ENCODE data around the gene MARCOL.

The MARCOL gene

DNA sequence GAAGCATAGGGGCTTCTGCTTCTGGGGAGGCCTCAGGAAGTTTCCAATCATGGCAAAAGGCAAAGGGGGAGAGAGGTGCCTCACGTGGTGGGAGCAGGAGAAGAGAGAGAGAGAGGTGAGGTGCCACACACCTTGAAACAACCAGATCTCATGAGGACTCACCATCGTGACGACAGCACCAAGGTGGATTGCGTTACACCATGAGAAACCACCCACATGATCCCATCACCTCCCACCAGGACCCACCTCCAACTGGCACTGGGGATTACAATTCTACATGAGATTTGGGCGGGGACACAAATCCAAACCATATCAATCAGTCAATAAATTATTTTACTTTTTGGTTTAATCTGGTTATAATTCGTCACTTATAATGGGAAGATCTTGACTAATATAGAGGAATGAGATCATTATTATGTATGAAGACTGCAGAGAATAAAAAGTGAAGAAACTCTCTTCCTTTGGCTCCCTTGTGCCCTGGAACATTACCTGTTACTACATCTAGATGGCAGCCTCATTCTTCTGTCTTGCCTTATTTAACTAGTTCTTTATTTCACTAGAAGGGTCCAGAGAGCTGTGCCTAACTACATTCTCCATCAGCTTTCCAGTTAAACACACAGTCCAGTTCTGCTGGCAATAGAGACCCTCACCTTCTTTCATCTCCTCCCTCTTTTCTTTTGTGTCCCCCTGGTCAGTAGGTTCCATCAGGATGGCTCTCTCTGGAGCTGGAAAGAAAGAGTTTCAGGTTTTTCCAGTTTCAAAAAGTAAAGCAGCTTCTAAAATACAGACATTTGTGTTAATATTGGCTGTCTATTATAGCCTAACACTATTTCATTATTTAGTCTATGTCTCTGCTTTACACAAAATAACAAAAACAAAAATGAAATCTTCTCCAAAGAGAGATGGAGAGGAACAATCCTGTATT is 52.2 kb downstream of the MARCOL start:
- Histone ChIP-seq H3K4me1 (ENCODE audit: control insufficient read depth, low read length) (no peaks in the 10 kb centered on the region), H3K4me3 (ENCODE audit: low read length) (no peak overlapping the region), H3K27me3 (ENCODE audit: control insufficient read depth, low read length) (peaks cover 5% of the 10 kb centered on the region; the same call in 1 of the 2 replicates), H3K9me3 (ENCODE audit: control insufficient read depth, insufficient read depth, low read length) (no peaks in the 10 kb centered on the region), H4K20me1 (ENCODE audit: control insufficient read depth, insufficient read depth, low read depth, low read length) (no peaks in the 10 kb centered on the region), H3K4me2 (ENCODE audit: low read length) (no peak overlapping the region), H3K9me2 (replicated peaks; ENCODE audit: control insufficient read depth, low read length) (no peaks in the 10 kb centered on the region), H3K27ac (ENCODE audit: low read depth, low read length) (no peak overlapping the region), H3K36me3 (ENCODE audit: control insufficient read depth, low read length) (no peaks in the 10 kb centered on the region), H3K79me2 (ENCODE audit: control insufficient read depth, low read length) (no peaks in the 10 kb centered on the region), H3F3A (ENCODE audit: control insufficient read depth, insufficient read depth) (no peaks in the 10 kb centered on the region)
- TF ChIP-seq, protein P1, sequence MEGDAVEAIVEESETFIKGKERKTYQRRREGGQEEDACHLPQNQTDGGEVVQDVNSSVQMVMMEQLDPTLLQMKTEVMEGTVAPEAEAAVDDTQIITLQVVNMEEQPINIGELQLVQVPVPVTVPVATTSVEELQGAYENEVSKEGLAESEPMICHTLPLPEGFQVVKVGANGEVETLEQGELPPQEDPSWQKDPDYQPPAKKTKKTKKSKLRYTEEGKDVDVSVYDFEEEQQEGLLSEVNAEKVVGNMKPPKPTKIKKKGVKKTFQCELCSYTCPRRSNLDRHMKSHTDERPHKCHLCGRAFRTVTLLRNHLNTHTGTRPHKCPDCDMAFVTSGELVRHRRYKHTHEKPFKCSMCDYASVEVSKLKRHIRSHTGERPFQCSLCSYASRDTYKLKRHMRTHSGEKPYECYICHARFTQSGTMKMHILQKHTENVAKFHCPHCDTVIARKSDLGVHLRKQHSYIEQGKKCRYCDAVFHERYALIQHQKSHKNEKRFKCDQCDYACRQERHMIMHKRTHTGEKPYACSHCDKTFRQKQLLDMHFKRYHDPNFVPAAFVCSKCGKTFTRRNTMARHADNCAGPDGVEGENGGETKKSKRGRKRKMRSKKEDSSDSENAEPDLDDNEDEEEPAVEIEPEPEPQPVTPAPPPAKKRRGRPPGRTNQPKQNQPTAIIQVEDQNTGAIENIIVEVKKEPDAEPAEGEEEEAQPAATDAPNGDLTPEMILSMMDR (IDR thresholded peaks at IDR 0.05; ENCODE audit: low read depth, low read length, poor library complexity, severe bottlenecking) = peak; percentile 38
- TF ChIP-seq EZH2phosphoT487 (IDR thresholded peaks at IDR 0.05; ENCODE audit: borderline replicate concordance, low read length) = no peak
